GM08714 (cell line): ENCODE results near the gene HCN2.

Experiments
- H3K4me3 ChIP-seq: fragments of 200-500 bp; sonication (Bioruptor generic); 2 replicates; pipeline ENCODE4 v1.5.1; 2014; ENCODE audit warnings: mild to moderate bottlenecking, low read length, inconsistent platforms
- ZNF274 ChIP-seq: IDR thresholded peaks from 2 replicates; pipeline ENCODE4 v1.6.1; 2012; ENCODE audit warnings: mild to moderate bottlenecking, low read depth, low read length

The HCN2 gene

GRCh38 chr19:639253-640160, 49.8 kb downstream of the HCN2 start, which contains the start of gene FGF22:
Gene FGF22 (plus strand): TSS chr19:639879. CDS start chr19:639926, 47 bp downstream.
- TF ChIP-seq ZNF274, result no peak
- peak within 1 kb of the TSS; percentile 43; the same call in 1 of the 2 replicates for H3K4me3 ChIP-seq

DNA sequence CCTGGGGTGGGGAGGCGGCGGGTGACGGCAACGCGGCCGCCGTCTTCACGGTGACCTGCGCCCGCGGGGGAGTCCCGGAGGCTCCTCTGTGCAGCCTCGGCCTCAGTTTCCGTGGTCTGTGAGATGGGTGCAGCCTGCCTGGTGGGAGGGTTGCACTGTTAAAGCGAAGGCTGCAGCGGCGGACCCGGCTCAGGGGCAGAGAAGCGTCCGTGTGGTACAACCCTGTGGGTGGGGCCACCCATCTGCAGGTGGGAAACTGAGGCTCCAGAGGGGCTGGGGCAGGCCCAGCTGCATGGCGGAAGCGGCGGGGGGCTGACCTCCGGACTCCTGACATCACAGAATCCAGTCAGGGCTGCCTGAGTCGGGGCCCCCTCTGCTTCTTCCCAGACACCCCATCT, 50.5 kb downstream of the HCN2 start:
- no peak for TF ChIP-seq ZNF274
- no peak overlapping the region; the same call in 1 of the 2 replicates for H3K4me3 ChIP-seq

DNA sequence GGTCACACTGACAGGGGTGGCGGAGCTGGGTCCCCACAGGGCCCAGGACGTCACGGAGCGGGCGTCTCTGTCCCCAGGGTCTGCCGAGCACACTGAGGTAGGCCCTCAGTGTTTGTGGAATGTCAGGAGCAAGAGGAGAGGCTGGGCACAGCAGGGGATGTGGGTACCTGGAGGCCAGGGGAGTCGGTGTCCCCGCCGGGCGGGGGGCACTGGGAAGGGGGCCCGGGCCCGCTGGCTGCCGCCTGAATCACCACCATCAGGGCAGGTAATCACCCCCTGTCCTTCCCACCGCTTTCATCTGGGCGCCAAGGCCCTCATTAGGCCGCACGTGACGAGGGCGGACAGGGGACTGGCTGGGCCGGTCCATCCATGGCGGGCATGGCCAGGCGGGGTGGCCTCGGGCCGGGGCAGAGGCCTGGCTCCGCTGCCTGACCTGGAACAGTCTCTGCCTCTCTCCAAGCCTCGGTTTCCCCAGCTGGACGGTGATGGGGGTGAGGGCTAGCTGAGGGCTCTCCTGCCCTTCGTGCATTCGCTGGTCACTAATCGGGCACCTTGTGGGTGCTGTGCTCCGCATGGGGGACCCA, 51.0 kb downstream of the HCN2 start:
- TF ChIP-seq ZNF274, result no peak
- H3K4me3 ChIP-seq, result no peak overlapping the region

- no peak for TF ChIP-seq ZNF274
These were observed 52.0 kb downstream of the HCN2 start for GRCh38 chr19:641702-642101.

GRCh38 chr19:642767-643727, 53.4 kb downstream of the HCN2 start:
- no peak for TF ChIP-seq ZNF274
- no peak overlapping the region for H3K4me3 ChIP-seq

More at GRCh38 chr19:641702-642101, 52.0 kb downstream of the HCN2 start:
- no peak overlapping the region for H3K4me3 ChIP-seq

DNA sequence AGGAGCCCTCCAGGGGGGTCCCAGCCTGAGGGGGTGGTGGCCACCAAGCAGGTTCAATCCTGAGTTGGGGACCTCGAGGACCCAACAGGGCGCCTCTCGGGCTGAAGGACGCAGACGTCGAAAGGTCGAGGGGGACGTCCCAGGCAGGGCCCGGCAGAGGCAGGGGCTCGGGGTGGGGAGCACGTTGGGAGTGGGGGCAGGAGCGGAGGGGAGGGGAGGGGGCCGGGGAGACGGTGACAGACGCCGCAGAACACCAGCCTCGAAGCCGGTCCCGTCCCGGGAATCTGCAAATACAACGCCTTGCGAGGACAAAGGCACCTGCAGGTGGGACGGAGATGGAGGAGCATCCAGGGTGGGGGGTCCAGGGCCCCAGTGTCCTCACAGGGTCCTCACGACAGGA, 54.1 kb downstream of the HCN2 start:
- H3K4me3 ChIP-seq, result no peak overlapping the region
- no peak for TF ChIP-seq ZNF274

DNA sequence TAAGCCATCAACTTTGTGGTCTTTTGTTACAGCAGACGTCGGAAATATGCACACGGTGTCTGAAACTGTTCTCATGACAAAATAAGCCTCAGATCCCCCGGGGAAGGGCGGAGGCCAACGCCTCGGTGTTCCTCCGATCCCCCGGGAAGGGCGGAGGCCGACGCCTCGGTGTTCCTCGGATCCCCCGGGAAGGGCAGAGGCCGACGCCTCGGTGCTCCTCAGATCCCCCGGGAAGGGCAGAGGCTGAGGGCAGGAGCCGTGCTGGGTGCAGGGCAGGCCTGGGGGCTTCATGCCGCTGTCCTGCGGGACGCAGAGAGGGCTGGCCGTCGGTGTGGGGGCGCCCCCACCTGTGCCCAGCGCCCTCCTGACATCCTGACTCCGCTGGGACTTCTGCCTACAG, 54.7 kb downstream of the HCN2 start:
- H3K4me3 ChIP-seq, result no peak overlapping the region
- TF ChIP-seq ZNF274, result no peak

DNA sequence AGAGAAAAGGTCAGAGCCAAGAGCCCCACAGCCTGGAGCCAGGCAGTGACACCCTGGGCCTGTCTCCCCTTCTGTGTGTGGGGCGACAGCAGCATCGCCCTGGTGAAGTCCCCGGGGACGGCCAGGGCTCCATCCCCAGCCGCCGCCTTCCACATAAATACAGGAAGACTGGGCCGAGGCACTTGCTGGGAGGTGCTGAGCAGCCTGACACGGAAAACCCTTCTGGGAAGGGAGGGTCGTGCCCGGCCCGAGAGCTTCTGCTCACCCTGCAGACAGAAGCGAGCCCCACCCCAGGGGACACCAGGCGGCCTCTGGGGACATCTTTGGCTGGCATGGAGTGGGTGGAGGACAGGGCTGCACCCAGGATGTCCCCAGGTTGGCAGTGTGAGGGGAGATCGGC, 55.1 kb downstream of the HCN2 start:
- no peak overlapping the region for H3K4me3 ChIP-seq
- TF ChIP-seq ZNF274, result no peak

DNA sequence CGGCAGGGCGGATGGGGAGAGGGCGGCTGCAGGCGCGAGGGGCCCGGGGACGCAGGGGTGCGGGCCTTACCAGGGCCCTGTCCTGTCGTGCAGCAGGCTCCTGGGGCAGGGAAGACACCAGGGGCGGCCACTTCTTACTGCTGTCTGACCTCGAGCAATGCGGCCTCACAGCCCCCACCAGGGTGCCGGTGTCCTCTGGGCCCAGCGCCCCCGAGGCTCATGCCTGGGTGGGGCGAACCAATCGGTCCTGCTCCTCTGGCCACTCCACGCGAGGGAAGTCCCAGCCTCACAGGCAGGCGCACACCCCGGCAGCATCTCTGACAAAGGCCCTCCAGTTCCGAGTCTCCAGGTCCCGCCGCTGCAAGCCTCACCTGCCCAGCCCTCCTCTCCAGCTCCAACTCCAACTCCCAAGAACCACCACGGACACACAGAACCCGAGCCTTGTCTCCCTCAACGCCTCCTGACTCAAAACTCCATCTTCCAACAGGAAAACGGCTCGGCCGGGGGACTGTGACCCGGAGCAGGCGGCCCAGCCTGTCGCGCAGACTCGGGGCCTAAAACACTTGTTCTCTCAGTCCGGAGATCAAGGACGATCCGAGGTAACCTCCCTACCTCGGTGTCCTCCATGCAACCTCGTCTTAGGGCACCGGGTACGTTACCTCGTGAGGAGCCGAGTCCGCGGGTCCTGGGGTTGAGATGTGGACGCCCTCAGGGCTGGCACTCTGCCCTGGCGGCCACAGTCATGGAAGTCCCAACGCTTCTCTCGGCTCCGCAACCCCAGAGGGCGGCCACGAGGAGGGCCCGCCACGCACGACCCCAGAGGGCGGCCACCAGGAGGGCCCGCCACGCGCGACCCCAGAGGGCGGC, 56.5 kb downstream of the HCN2 start:
- no peak overlapping the region for H3K4me3 ChIP-seq
- no peak for TF ChIP-seq ZNF274

DNA sequence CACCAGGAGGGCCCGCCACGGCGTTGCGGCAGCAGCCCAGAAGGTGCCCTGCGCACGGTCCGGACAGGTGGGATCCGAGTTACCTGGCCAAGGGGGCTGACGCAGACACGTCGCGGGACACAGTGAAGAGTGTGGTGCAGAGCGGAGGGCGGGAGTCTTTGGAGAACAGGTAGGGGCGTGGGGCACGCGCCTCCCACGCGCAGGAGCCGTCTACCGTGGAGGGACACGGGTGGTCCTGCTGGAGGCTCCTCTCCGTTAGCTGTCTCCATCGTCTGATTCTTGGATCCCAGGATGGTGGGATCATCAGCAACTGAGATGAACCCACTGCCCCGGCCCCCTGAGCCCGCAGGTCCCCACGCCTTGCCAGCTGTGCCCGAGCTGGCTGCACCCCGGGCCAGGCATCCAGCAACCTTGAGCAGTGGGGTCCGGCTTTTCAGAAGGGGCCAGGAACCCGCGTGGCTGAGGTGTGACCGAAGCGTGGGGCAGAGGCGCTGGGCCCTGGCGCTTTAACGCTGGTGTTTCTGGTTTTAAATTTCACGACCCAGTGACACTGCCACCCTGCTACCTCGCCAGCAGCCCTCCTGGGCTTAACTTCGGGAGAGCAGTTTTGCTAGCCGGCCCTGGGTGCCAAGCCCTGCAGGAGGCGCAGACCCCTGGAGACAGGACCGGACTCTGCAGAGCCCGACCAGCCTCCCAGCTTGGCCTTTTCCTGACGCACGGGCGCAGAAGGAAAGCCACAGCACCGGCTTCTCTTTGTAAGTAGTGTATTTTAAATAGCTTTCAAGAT, 57.3 kb downstream of the HCN2 start:
- no peak overlapping the region for H3K4me3 ChIP-seq
- TF ChIP-seq ZNF274, result no peak

DNA sequence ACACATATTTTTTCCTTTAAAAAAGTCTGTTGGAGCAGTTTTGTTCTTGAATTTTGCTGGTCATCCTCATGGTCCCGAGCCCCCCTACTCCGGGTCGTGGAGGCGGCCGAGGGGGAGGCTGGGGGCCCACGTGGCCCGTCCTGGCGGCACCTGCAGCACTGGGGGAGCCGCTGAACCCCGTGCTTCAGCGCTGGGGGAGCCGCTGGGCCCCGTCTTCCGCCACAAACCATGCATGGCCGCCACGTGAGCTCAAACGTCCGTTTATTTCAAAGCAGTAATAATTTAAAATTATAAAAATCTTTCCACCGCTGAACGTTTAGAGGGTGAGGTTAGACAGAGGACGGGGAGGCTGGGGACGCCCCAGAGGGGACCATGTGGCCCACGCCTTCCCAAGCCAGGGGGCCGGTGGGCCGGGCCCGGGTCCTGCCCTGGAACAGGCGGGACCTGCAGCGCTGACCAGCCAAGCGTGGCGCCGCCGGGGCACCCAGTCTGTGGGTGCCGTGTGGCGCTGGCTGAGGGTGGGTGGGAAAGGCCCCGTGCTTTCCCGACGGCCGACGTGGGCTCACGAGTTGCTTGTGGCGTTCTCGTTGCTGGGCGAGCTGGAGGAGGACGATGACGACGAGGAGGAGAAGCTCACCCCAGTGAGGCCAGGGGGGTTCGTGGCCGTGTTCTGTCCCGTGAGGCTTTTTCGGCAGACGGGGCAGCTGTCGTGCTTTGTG, 58.0 kb downstream of the HCN2 start:
- H3K4me3 ChIP-seq, result no peak overlapping the region
- no peak for TF ChIP-seq ZNF274

GRCh38 chr19:648305-648704, 58.6 kb downstream of the HCN2 start:
- no peak for TF ChIP-seq ZNF274
- H3K4me3 ChIP-seq, result no peak overlapping the region
